GM21515 (cell line): ENCODE measurements around the gene LIN28A.

ENCODE experiments used
- ATAC-seq: cut with Tn5 transposase; IDR thresholded peaks from one replicate; pipeline ENCODE4 v1.9.1; 2021; ENCODE audit not compliant: unreplicated experiment

The LIN28A gene

GRCh38 chr1:26477446-26478152 is 67.0 kb downstream of the LIN28A start:
- no peak for ATAC-seq

- no peak for ATAC-seq
Observed at GRCh38 chr1:26478159-26478558, 67.5 kb downstream of the LIN28A start.

GRCh38 chr1:26478988-26479387 is 68.4 kb downstream of the LIN28A start:
- ATAC-seq = no peak
